Kidney tubule cell (primary cell): ENCODE data around the gene SH3RF3.

Experiments used
- DNase-seq: peaks from one replicate; pipeline ENCODE4 v3.0.0-alpha.2; 2018; ENCODE audit warnings: low spot score

The SH3RF3 gene

GRCh38 chr2:109139865-109140396, 10.9 kb downstream of the SH3RF3 start:
- no peak for DNase-seq

DNA sequence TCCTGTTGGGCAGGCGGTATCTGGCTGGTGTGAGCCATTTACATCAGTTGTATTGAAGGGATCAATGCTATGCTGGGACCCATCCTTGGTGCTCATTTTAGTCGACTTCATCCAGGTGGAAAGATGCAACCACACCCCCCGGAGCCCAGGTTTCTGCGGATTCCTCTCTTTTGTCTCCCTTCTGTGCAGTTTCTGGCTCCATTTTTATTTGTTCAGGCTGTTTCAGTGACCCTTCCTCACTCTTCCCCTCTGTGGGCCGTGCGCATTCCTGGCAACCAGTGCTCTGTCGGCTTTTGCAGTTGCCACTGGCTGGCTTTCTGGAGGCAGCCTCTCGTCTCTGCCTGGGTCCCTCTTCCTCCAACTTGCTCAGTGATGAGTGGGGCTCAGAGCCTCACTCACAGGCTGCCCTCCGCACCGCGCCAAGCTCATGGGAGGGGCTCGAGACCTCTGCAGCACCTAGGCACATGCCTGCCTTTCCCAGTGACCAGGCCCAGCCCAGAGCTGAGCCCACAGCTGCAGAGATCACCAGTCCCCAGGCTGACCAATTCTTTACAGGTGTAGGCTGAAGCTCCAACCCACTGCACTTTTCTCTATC, 12.1 kb downstream of the SH3RF3 start:
- no peak for DNase-seq

DNA sequence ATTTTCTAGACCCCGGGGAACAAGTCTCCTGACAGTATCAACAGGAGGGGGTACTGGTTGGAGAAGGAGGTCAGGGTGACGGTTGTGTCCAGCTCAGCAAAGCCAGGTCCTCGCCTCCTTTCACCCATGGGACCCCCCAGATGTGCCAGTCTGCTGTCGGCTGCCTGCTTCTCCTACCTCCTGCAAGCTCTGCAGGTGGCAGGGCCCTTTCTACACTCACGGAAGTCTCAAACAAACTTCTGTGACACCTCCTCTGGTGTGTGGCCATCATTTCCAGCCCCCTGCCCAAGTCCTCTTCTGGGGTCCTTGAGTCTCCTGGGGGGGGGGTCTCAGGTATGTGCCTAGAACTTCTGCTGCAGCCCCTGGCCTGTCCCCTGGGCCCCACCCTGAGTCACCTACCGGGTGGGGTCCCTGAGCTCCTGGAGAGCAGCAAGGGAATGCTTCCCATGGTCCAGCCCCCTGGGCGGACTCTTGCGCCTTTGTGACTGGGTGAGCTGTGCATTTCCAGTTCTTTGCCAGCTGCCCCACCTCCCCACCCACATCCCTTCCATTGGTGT, 12.8 kb downstream of the SH3RF3 start:
- no peak for DNase-seq

GRCh38 chr2:109142416-109143210, 13.6 kb downstream of the SH3RF3 start:
- no peak for DNase-seq

- no peak for DNase-seq
These were observed 14.5 kb downstream of the SH3RF3 start for GRCh38 chr2:109143214-109144187.

- DNase-seq: no peak
These were observed 15.3 kb downstream of the SH3RF3 start for GRCh38 chr2:109144271-109144670.

DNA sequence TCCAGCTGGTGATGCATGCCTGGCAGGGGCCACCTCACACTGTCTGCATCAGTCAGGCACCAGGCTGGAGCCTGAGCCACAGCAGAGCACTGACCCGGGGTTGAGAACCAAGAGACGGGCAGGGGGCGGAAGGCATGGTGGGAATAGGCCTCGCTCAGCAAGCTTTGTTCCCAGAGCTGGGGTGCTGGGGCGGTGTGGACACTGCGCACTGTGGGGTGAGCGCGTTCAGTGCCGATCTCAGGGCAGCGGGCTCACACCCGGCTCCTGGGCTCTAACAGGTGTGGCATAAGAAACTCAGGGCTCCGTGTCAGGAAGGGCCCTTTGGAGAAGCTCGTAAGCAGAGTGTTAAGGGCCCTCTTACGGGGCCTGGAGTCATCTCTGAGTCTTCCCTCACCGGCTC, 15.7 kb downstream of the SH3RF3 start:
- no peak for DNase-seq

- DNase-seq: no peak
These were observed 16.3 kb downstream of the SH3RF3 start for GRCh38 chr2:109145286-109145685.

GRCh38 chr2:109147405-109147804, 18.4 kb downstream of the SH3RF3 start:
- no peak for DNase-seq

- DNase-seq: no peak
These were observed 19.2 kb downstream of the SH3RF3 start for GRCh38 chr2:109148117-109148746.

DNA sequence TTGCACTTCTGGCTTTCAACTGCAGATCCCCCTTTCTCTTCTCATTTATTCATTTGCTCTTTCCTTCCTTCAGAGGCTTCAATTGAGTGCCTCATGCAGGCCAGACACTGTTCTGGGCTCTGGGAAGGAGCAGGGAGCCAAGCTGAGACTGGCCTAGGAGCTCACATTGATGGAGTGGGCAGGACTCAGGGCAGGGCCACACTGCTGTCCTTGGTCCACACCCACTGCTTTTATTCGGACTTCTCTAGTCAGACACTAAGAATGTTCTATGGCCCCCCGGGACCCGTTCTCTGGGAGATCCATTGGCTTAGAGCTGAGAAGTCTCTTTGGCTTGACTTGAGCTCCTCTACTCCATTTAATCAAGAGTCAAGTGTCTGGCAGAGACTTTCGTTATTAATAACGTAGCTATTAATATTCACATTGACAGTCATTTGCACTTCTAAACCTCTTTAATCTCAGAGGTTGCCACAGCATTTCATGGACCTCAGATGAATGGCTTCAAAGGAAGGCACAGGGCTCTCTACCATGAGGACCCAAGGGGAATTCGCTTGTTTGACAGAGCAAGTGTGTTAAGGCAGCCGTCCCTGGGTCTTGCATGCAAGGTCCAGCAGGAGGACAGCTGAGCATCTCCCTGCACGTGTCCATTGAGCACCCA, 20.1 kb downstream of the SH3RF3 start:
- DNase-seq: no peak

DNA sequence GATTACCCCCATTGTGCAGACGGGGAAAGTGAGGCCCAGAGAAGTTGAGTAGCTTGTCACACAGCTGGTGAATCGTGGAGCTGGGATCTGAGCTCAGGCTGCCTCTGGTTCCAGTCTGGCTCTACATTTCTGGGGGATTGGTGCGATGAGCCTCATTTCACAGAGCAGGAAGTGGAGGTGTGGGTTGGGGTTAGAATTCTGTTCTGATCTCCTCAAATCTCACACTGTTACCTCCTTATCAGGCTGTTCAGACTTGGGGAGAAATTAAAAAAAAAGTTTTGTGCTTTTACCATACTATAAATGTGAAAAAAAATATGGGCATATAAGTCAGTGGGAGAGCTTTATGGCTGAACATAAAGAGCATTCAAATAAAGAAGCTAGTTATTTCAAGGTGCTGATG, 21.6 kb downstream of the SH3RF3 start:
- no peak for DNase-seq

GRCh38 chr2:109151519-109151918, 22.5 kb downstream of the SH3RF3 start:
- DNase-seq: no peak

DNA sequence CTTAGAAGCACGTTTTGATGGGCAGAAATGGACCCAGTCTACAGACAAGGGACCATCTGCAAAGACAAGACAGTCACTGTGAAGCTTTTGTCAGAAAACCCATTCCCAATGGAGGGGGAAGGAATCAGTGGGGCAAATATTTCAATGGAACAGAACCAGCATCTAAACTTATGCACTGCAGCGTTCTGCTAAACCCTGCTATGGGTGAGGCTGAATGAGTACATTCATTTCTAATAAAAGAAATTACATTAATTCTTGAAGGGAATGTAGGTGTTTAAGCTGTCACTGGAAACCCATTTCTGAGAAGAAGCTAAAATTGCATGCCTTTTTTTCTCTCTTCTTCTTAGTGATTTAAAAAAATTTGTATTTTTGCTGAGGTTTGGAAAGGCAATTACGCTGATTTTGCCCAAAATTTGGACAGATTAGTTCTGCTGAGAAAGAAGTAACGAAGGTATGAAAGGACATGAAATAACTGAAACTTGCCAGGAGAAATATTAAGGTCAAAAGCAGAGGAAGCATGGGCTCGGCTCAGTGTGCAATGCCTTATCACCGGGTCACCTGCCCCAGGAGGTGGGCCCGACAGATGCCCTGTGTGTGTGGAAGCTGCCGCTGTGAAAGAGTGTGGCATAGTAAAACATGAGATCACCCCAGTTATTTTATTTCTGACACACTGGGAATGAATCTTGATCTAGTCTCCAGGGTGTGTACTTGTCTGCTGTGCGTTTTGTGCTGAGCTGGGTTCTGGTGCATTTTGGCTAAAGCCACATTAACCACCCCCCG, 24.2 kb downstream of the SH3RF3 start:
- no peak for DNase-seq

- no peak for DNase-seq
These were observed 24.8 kb downstream of the SH3RF3 start for GRCh38 chr2:109153807-109154206.

DNA sequence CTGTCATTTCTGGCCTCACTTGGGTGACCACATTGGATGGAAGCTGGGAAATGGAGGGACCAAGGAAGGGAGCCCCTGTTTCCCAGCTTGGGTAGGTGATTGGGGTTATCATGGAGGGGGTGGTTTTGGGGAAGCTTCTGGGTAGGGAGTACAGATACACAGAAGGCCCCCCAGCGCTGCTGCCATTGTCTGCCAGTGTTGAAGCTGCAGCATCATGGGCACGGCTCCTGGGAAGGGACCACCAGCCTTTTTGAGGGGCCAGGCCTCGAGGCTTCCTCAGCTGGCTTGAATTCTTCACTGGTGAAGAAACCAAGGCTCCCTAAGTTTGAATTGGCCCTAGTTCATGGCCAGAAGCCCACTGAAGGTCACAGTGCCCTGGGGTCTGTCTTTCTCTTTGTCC, 25.2 kb downstream of the SH3RF3 start:
- no peak for DNase-seq

DNA sequence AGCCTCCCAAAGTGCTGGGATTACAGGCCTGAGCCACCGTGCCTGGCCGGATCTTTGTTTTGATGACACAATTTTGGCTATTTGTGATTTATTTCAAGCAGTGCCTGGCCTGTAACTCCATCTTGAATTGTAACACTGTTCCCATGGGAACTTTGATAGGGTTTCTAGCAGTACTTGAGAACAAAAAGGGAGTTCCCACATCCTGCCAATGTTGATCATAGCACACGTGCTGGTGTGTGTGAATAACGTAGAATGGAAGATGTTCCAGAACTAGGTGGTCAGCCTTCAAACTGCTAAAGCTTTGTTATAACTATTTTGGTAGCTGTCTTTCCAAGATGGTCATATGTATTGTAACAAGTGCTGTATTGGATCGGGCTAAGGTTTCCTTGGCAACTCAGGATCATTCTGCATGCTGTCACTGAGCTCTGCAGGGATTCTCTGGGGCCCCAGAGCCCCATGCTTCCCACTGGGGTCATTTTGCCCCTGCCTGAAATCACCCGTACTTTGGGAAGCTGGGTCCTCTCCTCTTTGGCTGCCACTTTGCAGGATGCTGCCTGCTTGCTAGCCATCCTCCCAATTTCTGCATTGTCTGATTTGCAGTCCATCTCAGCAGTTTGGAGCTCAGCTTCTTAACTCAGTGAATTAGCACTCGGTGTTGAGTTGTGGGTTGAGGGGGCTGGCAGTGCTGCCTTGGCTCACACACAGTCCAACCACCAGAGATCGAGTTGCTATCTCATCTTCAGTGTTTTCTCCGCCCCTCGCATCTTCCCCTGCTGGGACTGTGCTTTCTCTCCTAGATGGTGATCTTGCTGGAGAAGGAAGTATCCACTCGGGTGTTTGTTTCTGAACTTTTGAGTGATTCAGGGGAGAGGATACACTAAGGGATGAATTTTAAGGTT, 26.8 kb downstream of the SH3RF3 start:
- DNase-seq: no peak

DNA sequence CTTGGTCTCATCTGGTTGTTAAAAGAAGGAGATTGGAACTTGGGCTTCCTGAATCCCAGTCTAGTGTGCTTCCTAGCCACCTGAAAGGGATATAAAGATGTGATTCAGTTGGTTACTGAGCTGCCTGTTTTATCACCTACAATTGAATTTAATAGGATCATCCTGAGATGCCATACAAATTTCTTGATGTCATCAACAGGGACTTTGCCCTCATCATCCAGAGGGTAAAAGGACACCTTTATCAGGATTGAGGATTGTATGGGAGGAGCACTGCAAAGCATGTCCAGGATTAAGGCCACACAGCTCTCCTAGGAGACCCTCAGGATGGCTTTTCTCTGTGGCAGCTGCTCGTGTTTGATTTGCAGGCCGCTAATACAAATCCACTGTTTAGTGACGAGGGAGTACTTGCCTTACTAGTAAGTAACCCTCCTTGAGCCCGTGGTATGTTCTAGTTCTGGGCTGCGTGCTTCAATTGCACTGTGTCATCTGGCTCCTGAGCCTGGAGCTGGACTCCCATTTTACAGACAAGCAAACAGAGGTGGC, 28.6 kb downstream of the SH3RF3 start:
- no peak for DNase-seq

DNA sequence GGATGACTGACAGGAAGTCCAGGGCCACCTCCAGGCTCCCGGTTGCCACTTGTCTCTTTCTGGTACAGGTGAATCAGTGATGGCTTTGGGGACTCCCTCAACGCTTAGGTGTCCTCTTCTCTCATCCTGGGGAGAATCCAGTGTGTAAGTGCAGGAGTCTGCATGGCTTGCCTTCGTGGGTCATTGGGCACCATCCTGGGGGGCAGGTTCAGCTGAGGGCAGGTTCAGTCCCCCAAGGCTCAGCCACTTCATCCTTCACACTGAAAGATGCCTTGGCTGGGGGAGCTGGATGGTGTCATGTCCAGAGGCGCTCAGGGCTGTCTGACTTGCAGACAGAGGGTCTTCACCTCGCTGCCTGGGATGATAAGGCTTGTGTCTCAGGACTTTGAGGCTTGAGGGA, 29.2 kb downstream of the SH3RF3 start:
- no peak for DNase-seq
